ENCODE measurements around the gene RPUSD2. TPM values are rescaled to one million over a fixed set of nuclear protein-coding genes. Genes with fewer than 3 reads are reported as not detected.

Gene RPUSD2
- polyA plus RNA-seq, 4 donors, result 3.2 to 10.6 (median 7.0) TPM

DNA sequence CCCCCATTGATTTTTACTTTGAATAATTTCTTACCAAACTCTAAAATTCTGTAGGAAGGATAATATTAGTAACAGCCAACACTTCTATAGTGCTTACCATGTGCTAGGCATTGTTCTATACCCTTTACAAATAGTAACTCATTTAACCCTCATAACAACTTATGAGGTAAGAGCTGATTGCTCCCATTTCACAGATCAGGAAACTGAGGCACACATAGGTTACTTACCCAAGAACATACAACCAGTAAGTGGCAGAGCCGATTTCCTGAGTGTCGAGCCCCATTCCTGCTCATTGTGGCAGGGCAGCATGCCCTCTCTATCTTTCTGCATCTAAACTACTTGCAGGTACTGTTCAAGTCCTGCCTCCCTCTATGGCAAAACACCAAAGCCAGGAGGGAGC is 13.2 kb upstream of the RPUSD2 start:
- no peaks in the 10 kb centered on the region for H3K27me3 ChIP-seq (ENCODE audit: control insufficient read depth in 3 of 3, insufficient read depth in 3 of 3, low read length in 3 of 3)
- H3K4me1 ChIP-seq (ENCODE audit: control insufficient read depth in 3 of 3, insufficient read depth in 2 of 3, low read depth in 1 of 3, low read length in 2 of 3), result no peaks in the 10 kb centered on the region
- no peak for DNase-seq
- H3K4me3 ChIP-seq (ENCODE audit: low read depth in 1 of 3, low read length in 3 of 3), result no peak overlapping the region
- H3K9me3 ChIP-seq (ENCODE audit: control insufficient read depth in 2 of 2, insufficient read depth in 1 of 2, low read depth in 1 of 2, low read length in 1 of 2), result no peaks in the 10 kb centered on the region
- H3K27ac ChIP-seq (ENCODE audit: low read depth in 1 of 3, low read length in 2 of 3), result no peak overlapping the region
- no peak for FAIRE-seq
- WGBS, 3 donors, result 98 to 100% (median 98%) methylated on average over 2 of the region's 2 CpGs
- H3K36me3 ChIP-seq (ENCODE audit: control insufficient read depth in 3 of 3, insufficient read depth in 2 of 3, low read depth in 1 of 3, low read length in 3 of 3), result peaks cover 2 to 38% (median 7%) of the 10 kb centered on the region in 3 donors

- DNase-seq (no peak), FAIRE-seq (no peak)
- H3K36me3 ChIP-seq (ENCODE audit: control insufficient read depth in 3 of 3, insufficient read depth in 2 of 3, low read depth in 1 of 3, low read length in 3 of 3), result peaks cover 2 to 22% (median 8%) of the 10 kb centered on the region in 3 donors
- H3K4me1 ChIP-seq (ENCODE audit: control insufficient read depth in 3 of 3, insufficient read depth in 2 of 3, low read depth in 1 of 3, low read length in 2 of 3), result peaks cover 0 to 2% (median 0%) of the 10 kb centered on the region in 3 donors
- H3K9me3 ChIP-seq (ENCODE audit: control insufficient read depth in 2 of 2, insufficient read depth in 1 of 2, low read depth in 1 of 2, low read length in 1 of 2), result no peaks in the 10 kb centered on the region
- no peak overlapping the region for H3K4me3 ChIP-seq (ENCODE audit: low read depth in 1 of 3, low read length in 3 of 3)
- 91 to 92% (median 92%) methylated on average over 6 of the region's 6 CpGs for WGBS, 3 donors
- peak overlapping the region in 1 of 3 donors; percentile 50 for H3K27ac ChIP-seq (ENCODE audit: low read depth in 1 of 3, low read length in 2 of 3)
- no peaks in the 10 kb centered on the region for H3K27me3 ChIP-seq (ENCODE audit: control insufficient read depth in 3 of 3, insufficient read depth in 3 of 3, low read length in 3 of 3)
These were observed 10.0 kb upstream of the RPUSD2 start for GRCh38 chr15:40558952-40559742.

GRCh38 chr15:40562691-40563090 is 6.4 kb upstream of the RPUSD2 start:
- no peak for FAIRE-seq
- 88 to 98% (median 92%) methylated on average over 2 of the region's 2 CpGs for WGBS, 3 donors

GRCh38 chr15:40563426-40563825 is 5.7 kb upstream of the RPUSD2 start:
- no peak for DNase-seq
- peaks cover 0 to 14% (median 4%) of the 10 kb centered on the region in 3 donors for H3K36me3 ChIP-seq (ENCODE audit: control insufficient read depth in 3 of 3, insufficient read depth in 2 of 3, low read depth in 1 of 3, low read length in 3 of 3)
- H3K9me3 ChIP-seq (ENCODE audit: control insufficient read depth in 2 of 2, insufficient read depth in 1 of 2, low read depth in 1 of 2, low read length in 1 of 2), result no peaks in the 10 kb centered on the region
- no peak overlapping the region for H3K27ac ChIP-seq (ENCODE audit: low read depth in 1 of 3, low read length in 2 of 3)
- H3K4me1 ChIP-seq (ENCODE audit: control insufficient read depth in 3 of 3, insufficient read depth in 2 of 3, low read depth in 1 of 3, low read length in 2 of 3), result peaks cover 0 to 2% (median under 1%) of the 10 kb centered on the region in 3 donors
- H3K27me3 ChIP-seq (ENCODE audit: control insufficient read depth in 3 of 3, insufficient read depth in 3 of 3, low read length in 3 of 3), result peaks cover 0 to 3% (median 0%) of the 10 kb centered on the region in 3 donors
- H3K4me3 ChIP-seq (ENCODE audit: low read depth in 1 of 3, low read length in 3 of 3), result no peak overlapping the region
- FAIRE-seq, result no peak

More at GRCh38 chr15:40562691-40563090, 6.4 kb upstream of the RPUSD2 start:
- no peak for DNase-seq
- peaks cover 0 to 2% (median 0%) of the 10 kb centered on the region in 3 donors for H3K4me1 ChIP-seq (ENCODE audit: control insufficient read depth in 3 of 3, insufficient read depth in 2 of 3, low read depth in 1 of 3, low read length in 2 of 3)
- peaks cover 0 to 3% (median 0%) of the 10 kb centered on the region in 3 donors for H3K27me3 ChIP-seq (ENCODE audit: control insufficient read depth in 3 of 3, insufficient read depth in 3 of 3, low read length in 3 of 3)
- peaks cover 0 to 14% (median 4%) of the 10 kb centered on the region in 3 donors for H3K36me3 ChIP-seq (ENCODE audit: control insufficient read depth in 3 of 3, insufficient read depth in 2 of 3, low read depth in 1 of 3, low read length in 3 of 3)
- H3K4me3 ChIP-seq (ENCODE audit: low read depth in 1 of 3, low read length in 3 of 3), result no peak overlapping the region
- H3K27ac ChIP-seq (ENCODE audit: low read depth in 1 of 3, low read length in 2 of 3), result no peak overlapping the region
- no peaks in the 10 kb centered on the region for H3K9me3 ChIP-seq (ENCODE audit: control insufficient read depth in 2 of 2, insufficient read depth in 1 of 2, low read depth in 1 of 2, low read length in 1 of 2)

DNA sequence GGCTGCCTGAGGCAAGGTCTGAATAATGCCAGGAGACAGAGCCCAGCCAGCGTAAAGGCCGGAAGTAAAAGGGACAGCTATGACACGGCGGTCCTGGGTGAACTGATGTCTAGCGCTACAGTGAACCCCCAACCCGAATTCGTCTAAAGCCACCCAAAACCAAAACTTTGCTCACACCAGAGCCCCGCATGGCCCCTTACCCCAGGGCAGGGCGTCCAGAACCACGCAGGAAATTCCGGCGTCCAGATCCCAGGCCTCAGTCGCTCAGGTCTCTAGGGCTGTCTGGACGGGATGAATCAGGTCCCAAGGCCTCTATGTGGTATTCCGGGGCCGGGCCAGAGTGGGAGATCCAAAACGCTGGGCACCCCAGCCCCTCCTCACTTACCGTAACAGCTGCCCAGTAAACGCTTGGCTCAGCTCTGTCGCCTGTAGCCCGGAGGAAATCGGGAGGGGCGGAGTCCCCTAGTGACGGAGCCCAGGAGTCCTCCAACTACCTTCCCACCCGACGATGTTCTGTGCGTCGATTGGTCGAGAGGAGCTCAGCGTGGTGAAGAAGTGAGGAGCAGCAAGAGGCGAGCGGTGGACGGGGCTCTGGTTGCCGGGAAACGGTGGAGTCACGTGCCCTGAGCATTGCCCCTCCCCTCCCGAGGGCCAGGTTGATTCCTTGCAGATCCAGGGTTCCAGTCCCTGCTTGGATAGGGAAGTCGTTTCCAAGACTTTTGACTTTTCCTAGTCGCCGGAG is 4.3 kb upstream of the RPUSD2 start, which contains the start of gene CCDC32:
Gene CCDC32 (minus strand): TSS at position 452 of the 742 bp plus-strand sequence. CDS start 2,027 bp downstream, outside the sequence.
- no peaks in the 10 kb centered on the region for H3K9me3 ChIP-seq (ENCODE audit: control insufficient read depth in 2 of 2, insufficient read depth in 1 of 2, low read depth in 1 of 2, low read length in 1 of 2)
- peak within 1 kb of the TSS; percentile 74 to 82 (median 75) for H3K4me3 ChIP-seq (ENCODE audit: low read depth in 1 of 3, low read length in 3 of 3)
- no peak for FAIRE-seq
- WGBS, 3 donors, result 0% methylated on average over 40 of the region's 40 CpGs
- DNase-seq, result peak; percentile 98 to 100
- H3K4me1 ChIP-seq (ENCODE audit: control insufficient read depth in 3 of 3, insufficient read depth in 2 of 3, low read depth in 1 of 3, low read length in 2 of 3), result peaks cover 0 to 3% (median 2%) of the 10 kb centered on the region in 3 donors
- peaks cover 0 to 3% (median 0%) of the 10 kb centered on the region in 3 donors for H3K27me3 ChIP-seq (ENCODE audit: control insufficient read depth in 3 of 3, insufficient read depth in 3 of 3, low read length in 3 of 3)
- peak within 1 kb of the TSS; percentile 90 to 95 (median 92) for H3K27ac ChIP-seq (ENCODE audit: low read depth in 1 of 3, low read length in 2 of 3)
- peaks cover 0 to 9% (median 4%) of the 10 kb centered on the region in 3 donors for H3K36me3 ChIP-seq (ENCODE audit: control insufficient read depth in 3 of 3, insufficient read depth in 2 of 3, low read depth in 1 of 3, low read length in 3 of 3)

DNA sequence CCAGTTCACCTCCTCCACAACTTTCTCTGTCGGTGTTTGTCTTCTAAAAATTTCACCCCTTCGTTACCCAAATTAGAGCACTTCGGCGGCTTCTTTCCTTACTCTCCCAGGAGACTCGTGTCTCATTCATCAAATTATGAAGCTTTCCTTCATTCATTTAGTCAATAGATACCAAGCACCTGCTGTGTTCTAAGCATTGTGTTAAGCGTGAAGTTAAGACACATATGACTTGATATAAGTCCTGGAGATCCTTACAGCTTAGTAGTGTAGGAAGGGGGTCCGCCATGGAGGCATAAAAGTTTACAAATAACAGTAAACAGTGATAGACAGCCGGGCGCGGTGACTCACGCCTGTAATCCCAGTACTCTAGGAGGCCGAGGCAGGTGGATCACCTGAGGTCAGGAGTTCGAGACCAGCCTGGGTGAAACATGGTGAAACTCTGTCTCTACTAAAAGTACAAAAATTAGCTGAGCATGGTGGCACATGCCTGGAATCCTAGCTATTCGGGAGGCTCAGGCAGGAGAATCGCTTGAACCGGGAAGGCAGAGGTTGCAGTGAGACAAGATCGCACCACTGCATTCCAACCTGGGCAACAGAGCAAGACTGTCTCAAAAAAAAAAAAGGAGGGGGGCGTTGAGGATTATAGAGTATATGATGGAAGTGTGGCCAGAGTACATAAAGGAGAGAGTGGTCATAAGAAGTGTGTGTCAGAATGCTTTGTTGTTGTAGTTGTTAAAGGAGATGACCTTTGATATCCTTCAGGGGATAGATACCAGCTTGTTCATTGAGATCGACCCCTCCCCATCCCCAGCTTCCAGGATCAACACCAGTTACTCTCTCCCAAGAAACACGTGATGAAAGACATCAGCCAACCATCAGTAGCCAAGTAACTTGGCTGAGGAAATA is 3.5 kb upstream of the RPUSD2 start:
- Histone ChIP-seq H3K27ac (ENCODE audit: low read depth in 1 of 3, low read length in 2 of 3) (peak overlapping the region; percentile 36 to 49 (median 41)), H3K27me3 (ENCODE audit: control insufficient read depth in 3 of 3, insufficient read depth in 3 of 3, low read length in 3 of 3) (peaks cover 0 to 3% (median 0%) of the 10 kb centered on the region in 3 donors), H3K4me3 (ENCODE audit: low read depth in 1 of 3, low read length in 3 of 3) (peak overlapping the region in 2 of 3 donors; percentile 21 to 74), H3K4me1 (ENCODE audit: control insufficient read depth in 3 of 3, insufficient read depth in 2 of 3, low read depth in 1 of 3, low read length in 2 of 3) (peaks cover 2 to 4% (median 3%) of the 10 kb centered on the region in 3 donors), H3K9me3 (ENCODE audit: control insufficient read depth in 2 of 2, insufficient read depth in 1 of 2, low read depth in 1 of 2, low read length in 1 of 2) (no peaks in the 10 kb centered on the region), H3K36me3 (ENCODE audit: control insufficient read depth in 3 of 3, insufficient read depth in 2 of 3, low read depth in 1 of 3, low read length in 3 of 3) (peaks cover 0 to 9% (median 4%) of the 10 kb centered on the region in 3 donors)
- WGBS, 3 donors, result 23 to 48% (median 30%) methylated on average over 18 to 20 of the region's 20 CpGs
- DNase-seq (no peak), FAIRE-seq (no peak)

GRCh38 chr15:40567111-40567510 is 2.0 kb upstream of the RPUSD2 start:
- H3K27me3 ChIP-seq (ENCODE audit: control insufficient read depth in 3 of 3, insufficient read depth in 3 of 3, low read length in 3 of 3), result peaks cover 0 to 3% (median 0%) of the 10 kb centered on the region in 3 donors
- H3K27ac ChIP-seq (ENCODE audit: low read depth in 1 of 3, low read length in 2 of 3), result no peak overlapping the region
- H3K9me3 ChIP-seq (ENCODE audit: control insufficient read depth in 2 of 2, insufficient read depth in 1 of 2, low read depth in 1 of 2, low read length in 1 of 2), result no peaks in the 10 kb centered on the region
- peaks cover 2 to 4% (median 3%) of the 10 kb centered on the region in 3 donors for H3K4me1 ChIP-seq (ENCODE audit: control insufficient read depth in 3 of 3, insufficient read depth in 2 of 3, low read depth in 1 of 3, low read length in 2 of 3)
- DNase-seq, result peak in 1 of 2 donors; percentile 39
- 24 to 60% (median 34%) methylated on average over 7 of the region's 7 CpGs for WGBS, 3 donors
- FAIRE-seq, result no peak
- no peak overlapping the region for H3K4me3 ChIP-seq (ENCODE audit: low read depth in 1 of 3, low read length in 3 of 3)
- peaks cover 0 to 12% (median under 1%) of the 10 kb centered on the region in 3 donors for H3K36me3 ChIP-seq (ENCODE audit: control insufficient read depth in 3 of 3, insufficient read depth in 2 of 3, low read depth in 1 of 3, low read length in 3 of 3)

Data from small intestine (tissue), 7 donors.